Epithelial cell of esophagus (primary cell): Measurements from ENCODE around the gene CBFB.

ENCODE experiments used
- DNase-seq: peaks from one replicate; pipeline ENCODE4 v3.0.0; 2010; ENCODE audit warnings: low read depth
- H3K4me3 ChIP-seq: 2 replicates; pipeline ENCODE4 v1.5.1; 2011; ENCODE audit warnings: mild to moderate bottlenecking, low read length, control low read depth
- CTCF ChIP-seq: IDR thresholded peaks from 2 replicates; pipeline ENCODE4 v1.5.1; 2011; ENCODE audit warnings: low read depth, mild to moderate bottlenecking, low read length, control low read depth, inconsistent platforms; ENCODE audit not compliant: insufficient read depth; ENCODE audit errors: missing control alignments

Gene CBFB

GRCh38 chr16:67011274-67011673 lies 17.7 kb upstream of the CBFB start:
- no peak for DNase-seq
- no peak for TF ChIP-seq CTCF
- H3K4me3 ChIP-seq = no peak overlapping the region

GRCh38 chr16:67013233-67013822 lies 15.6 kb upstream of the CBFB start:
- no peak for DNase-seq
- no peak for TF ChIP-seq CTCF
- peak overlapping the region; percentile 27 for H3K4me3 ChIP-seq

- TF ChIP-seq CTCF = no peak
- peak; percentile 34 for DNase-seq
- peak overlapping the region; percentile 27 for H3K4me3 ChIP-seq
These were observed 14.9 kb upstream of the CBFB start for GRCh38 chr16:67013823-67014633.

GRCh38 chr16:67014634-67015312 lies 14.2 kb upstream of the CBFB start:
- TF ChIP-seq CTCF = no peak
- DNase-seq = no peak
- H3K4me3 ChIP-seq = no peak overlapping the region

GRCh38 chr16:67015313-67015731 lies 13.6 kb upstream of the CBFB start:
- no peak overlapping the region for H3K4me3 ChIP-seq
- peak; percentile 32 for TF ChIP-seq CTCF
- no peak for DNase-seq

GRCh38 chr16:67016143-67016542 lies 12.8 kb upstream of the CBFB start:
- TF ChIP-seq CTCF = no peak
- no peak for DNase-seq
- no peak overlapping the region for H3K4me3 ChIP-seq
